ENCODE results near the gene SLC38A8. TPM values are rescaled to one million over a fixed set of nuclear protein-coding genes. Genes with fewer than 3 reads are reported as not detected.

SLC38A8 gene
- total RNA-seq, 1 donor from 2014 or later, result not detected

DNA sequence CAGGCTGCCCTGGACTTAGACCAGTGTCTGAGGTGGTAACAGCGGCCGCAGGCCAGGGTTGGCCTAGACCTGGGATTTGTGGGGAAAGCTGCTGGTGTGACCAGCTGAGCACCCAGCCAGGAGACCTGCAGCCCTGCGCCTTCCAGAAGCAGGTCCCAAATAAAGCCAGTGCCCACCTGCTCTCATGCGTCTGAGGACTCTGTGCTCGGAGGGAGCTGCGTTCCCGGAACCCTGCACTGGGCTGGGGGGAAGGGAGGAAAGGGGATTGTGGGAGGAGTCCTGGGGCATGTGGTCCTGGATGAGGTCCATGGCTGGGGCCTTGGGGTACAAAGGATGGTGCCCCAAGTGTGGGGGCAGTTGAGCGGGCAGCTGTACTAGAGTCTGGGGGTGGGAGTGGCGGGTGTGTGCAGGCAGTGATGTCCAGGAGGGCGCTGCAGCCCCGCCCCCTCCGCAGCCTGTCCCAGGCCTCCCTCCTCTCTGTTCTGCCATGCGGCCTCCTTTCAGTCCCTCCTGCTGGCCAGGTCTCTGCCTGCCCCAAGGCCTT is 76.4 kb downstream of the SLC38A8 start:
- DNase-seq (ENCODE audit: low read depth), result no peak

GRCh38 chr16:83965444-83966152 is 77.0 kb downstream of the SLC38A8 start:
- no peak overlapping the region for H3K4me3 ChIP-seq (ENCODE audit: low read depth, low read length)
- TF ChIP-seq, protein P1, sequence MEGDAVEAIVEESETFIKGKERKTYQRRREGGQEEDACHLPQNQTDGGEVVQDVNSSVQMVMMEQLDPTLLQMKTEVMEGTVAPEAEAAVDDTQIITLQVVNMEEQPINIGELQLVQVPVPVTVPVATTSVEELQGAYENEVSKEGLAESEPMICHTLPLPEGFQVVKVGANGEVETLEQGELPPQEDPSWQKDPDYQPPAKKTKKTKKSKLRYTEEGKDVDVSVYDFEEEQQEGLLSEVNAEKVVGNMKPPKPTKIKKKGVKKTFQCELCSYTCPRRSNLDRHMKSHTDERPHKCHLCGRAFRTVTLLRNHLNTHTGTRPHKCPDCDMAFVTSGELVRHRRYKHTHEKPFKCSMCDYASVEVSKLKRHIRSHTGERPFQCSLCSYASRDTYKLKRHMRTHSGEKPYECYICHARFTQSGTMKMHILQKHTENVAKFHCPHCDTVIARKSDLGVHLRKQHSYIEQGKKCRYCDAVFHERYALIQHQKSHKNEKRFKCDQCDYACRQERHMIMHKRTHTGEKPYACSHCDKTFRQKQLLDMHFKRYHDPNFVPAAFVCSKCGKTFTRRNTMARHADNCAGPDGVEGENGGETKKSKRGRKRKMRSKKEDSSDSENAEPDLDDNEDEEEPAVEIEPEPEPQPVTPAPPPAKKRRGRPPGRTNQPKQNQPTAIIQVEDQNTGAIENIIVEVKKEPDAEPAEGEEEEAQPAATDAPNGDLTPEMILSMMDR (conservative IDR thresholded peaks at IDR 0.05; ENCODE audit: low read depth, low read length), result no peak
- DNase-seq (ENCODE audit: low read depth), result no peak

More for the DNA sequence above, 76.4 kb downstream of the SLC38A8 start:
- TF ChIP-seq, protein P1 (conservative IDR thresholded peaks at IDR 0.05; ENCODE audit: low read depth, low read length), result no peak
- H3K4me3 ChIP-seq (ENCODE audit: low read depth, low read length), result no peak overlapping the region

DNA sequence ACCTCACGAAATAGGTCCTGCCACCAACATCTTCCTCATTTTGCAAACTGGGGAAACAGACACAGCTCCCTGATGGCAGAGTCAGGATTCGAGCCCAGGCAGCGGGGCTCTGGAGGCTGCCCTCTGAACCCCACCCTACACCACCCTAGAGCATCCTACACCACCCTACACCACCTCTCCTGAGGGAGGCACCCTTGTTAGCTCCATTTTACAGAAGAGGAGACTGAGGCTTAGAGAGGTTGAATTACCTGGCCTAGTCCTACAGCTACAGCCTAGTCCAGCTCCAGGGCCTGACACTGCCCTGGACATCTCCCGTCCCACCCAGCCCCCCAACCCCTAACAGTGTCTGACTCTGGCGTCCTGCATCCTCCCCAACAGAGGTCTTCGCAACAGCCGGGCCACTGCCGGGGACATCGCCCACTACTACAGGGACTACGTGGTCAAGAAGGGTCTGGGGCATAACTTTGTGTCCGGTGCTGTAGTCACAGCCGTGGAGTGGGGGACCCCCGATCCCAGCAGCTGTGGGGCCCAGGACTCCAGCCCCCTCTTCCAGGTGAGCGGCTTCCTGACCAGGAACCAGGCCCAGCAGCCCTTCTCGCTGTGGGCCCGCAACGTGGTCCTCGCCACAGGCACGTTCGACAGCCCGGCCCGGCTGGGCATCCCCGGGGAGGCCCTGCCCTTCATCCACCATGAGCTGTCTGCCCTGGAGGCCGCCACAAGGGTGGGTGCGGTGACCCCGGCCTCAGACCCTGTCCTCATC is 77.7 kb downstream of the SLC38A8 start:
- DNase-seq (ENCODE audit: low read depth), result no peak
- no peak overlapping the region for H3K4me3 ChIP-seq (ENCODE audit: low read depth, low read length)
- TF ChIP-seq, protein P1 (conservative IDR thresholded peaks at IDR 0.05; ENCODE audit: low read depth, low read length), result no peak

- H3K4me3 ChIP-seq (ENCODE audit: low read depth, low read length), result no peak overlapping the region
- no peak for DNase-seq (ENCODE audit: low read depth)
- TF ChIP-seq, protein P1 (conservative IDR thresholded peaks at IDR 0.05; ENCODE audit: low read depth, low read length), result no peak
Measured at GRCh38 chr16:83963277-83964119, 79.1 kb downstream of the SLC38A8 start.

DNA sequence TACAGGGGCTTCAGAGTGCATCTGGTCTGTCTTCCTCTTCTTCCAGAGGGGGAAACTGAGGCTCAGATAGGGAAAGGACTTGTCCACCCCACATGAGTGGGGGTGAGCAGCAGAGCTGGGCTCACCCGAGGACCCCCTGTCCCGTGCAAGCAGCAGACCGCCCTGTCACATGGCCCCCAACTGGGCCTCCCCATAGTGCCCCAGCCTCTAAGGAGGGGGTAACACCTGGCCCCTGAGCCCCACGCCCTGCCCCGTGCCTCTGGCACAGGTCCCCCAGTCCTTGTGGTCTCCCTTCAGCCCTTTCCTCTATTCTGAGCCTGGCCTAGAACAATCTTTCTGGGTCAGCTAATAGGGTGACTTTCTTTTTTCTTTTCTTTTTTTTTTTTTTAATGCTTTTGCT is 81.0 kb downstream of the SLC38A8 start:
- no peak overlapping the region for H3K4me3 ChIP-seq (ENCODE audit: low read depth, low read length)
- TF ChIP-seq, protein P1 (conservative IDR thresholded peaks at IDR 0.05; ENCODE audit: low read depth, low read length), result no peak
- DNase-seq (ENCODE audit: low read depth), result no peak

DNA sequence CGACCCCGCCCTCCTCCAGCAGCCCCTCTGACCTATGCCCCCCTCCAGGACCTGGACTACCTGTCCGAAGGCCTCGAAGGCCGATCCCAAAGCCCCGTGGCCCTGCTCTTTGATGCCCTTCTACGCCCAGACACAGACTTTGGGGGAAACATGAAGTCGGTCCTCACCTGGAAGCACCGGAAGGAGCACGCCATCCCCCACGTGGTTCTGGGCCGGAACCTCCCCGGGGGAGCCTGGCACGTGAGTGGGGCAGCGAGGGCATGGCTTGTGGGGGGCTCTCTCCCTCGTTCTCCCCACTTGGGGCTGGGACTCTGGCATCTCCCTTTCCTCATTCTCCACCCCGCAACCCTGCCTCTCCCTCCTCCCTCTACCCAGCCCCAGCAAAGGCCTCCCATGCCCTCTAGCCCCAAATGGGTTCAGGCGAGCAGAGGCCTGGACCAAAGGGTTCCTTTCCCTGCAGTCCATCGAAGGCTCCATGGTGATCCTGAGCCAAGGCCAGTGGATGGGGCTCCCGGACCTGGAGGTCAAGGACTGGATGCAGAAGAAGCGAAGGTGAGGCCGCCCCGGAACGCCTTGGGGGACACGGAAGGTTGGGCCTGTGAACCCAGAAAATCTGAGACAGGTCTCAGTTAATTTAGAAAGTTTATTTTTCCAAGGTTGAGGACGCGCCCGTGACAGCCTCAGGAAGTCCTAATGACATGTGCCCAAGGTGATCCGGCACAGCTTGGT is 81.9 kb downstream of the SLC38A8 start:
- DNase-seq (ENCODE audit: low read depth), result no peak
- TF ChIP-seq, protein P1 (conservative IDR thresholded peaks at IDR 0.05; ENCODE audit: low read depth, low read length), result no peak
- H3K4me3 ChIP-seq (ENCODE audit: low read depth, low read length), result no peak overlapping the region

Measured in epithelial cell of proximal tubule (primary cell).